ENCODE data around the gene UGT1A8.
"Not testable (repeated sequence)": the region's sequence is repeated elsewhere in the genome, so short reads cannot be mapped to it uniquely, and the experiment has no call there.

UGT1A8 gene

DNA sequence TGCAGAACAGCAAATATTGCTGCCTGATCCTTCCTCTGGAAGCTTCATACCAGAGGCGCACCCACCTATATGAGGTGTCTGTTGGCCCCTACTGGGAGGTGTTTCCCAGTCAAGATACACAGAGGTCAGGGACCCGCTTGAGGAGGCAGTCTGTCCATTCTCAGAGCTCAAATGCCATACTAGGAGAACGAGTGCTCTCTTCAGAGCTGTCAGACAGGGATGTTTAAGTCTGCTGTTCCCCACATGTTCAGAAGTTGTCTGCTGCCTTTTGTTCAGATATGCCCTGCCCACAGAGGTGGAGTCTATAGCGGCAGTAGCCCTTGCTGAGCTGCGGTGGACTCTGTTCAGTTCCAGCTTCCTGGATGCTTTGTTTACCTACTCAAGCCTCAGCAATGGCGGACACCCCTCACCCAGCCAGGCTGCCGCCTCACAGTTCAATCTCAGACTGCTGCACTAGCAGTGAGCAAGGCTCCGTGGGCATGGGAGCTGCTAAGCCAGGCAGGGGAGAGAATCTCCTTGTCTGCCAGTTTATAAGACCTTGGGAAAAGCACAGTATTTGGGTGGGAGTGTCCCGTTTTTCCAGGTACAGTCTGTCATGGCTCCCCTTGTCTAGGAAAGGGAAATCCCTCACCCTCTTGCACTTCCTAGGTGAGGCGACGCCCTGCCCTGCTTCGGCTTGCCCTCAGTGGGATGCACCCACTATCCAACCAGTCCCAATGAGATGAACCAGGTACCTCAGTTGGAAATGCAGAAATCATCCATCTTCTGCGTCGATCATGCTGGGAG, 119.6 kb downstream of the UGT1A8 start:
- DNase-seq: not testable (repeated sequence)

DNA sequence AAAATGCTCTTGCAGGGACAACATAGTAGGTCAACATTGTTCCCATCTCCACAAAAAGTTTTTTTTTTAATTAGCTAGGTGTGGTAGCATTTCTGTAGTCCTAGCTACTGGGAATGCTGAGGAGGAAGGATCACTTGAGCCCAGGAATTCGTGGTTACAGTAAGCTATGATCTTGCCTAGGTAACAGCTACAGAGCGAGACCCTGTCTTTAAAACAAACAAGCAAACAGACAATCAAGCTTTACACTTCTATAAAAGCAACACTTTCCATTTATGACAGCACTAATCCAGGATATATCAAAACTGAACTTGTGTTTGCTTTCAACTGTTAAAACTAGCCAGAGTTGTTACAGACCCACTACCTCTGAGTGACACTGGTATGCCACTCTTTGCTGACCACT, 123.4 kb downstream of the UGT1A8 start:
- no peak for DNase-seq

DNA sequence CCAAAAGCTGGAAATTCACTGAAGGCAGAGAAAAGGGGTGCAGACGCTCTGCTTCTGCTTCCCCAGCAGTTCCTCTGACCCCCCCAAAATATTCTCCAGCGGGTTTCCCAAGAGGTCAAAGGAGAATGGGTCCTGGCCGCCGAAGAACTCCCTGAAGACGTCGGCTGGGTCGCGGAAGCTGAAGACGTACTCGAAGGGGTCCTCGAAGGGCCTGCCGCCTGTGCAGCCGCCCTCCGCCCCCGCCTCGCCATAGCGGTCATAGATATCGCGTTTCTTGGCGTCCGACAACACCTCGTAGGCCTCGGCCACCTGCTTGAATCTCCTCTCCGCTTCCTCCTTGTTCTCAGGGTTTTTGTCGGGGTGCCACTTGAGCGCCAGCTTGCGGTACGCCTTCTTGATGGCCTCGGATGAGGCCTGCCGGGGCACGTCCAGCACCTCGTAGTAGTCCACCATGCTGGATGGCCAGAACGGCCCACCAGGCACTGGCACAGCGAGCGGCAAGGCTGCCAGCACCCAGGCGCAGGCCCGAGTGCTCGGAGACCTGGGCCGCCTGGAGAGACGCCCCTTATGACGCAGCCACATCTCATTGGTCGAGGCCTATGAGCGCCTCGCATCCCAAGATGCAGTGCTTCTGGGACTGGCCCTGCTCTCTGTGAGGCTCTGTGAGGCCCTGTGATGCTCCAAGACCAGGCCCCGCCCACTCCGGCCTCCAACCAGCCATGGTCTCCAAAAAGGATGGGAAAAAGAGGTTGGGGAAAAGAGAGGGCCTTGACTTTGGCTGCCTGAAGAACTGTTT, 126.2 kb downstream of the UGT1A8 start:
- DNase-seq: no peak

DNA sequence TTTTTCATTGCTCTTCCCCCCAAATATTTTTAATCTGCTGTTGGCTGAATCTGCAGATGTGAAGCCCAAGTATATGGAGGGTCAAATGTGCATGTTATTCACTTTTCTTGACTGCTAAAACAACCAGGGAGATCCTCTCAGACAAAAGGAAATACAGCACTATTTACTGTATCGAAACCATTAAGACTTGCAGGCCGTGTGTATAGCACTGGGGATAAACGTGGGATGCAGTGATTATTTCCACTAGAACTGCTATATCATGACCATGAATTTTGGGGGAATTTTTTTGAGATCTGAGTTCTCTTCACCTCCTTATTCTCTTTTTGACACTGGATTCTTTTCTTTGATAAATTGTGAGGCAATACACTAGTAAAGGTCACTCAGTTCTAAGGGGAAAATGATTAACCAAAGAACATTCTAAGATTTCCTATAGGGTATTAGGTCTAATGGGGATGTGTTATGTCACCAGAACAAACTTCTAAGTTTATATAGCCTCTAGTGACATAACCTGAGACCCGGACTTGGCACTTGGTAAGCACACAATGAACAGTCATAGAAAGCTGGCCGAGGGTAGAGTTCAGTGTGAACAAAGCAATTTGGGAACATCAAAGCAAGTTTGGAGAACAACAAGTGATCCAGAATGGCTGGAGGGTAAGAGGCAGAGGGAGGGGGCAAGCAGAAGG, 127.8 kb downstream of the UGT1A8 start:
- DNase-seq: no peak

DNA sequence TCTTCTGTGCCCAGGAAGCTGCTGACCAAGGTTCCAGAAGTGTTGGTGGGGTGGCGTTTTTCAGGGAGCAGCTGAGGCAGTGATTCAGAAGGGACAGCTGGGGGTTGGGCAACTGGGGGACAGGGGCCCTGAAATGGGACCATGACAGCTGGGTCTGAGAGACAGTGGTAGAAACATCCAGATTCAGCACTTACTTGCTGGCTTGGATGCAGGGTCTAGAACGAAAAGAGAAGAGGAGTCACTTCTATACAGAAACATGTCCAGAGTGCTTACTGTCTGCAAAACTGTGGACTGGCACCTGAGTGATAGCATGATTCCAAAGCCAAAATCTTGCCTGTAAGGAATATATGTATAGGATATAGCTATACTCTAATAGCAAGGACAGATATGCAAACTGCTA, 128.4 kb downstream of the UGT1A8 start:
- DNase-seq: not testable (repeated sequence)

DNA sequence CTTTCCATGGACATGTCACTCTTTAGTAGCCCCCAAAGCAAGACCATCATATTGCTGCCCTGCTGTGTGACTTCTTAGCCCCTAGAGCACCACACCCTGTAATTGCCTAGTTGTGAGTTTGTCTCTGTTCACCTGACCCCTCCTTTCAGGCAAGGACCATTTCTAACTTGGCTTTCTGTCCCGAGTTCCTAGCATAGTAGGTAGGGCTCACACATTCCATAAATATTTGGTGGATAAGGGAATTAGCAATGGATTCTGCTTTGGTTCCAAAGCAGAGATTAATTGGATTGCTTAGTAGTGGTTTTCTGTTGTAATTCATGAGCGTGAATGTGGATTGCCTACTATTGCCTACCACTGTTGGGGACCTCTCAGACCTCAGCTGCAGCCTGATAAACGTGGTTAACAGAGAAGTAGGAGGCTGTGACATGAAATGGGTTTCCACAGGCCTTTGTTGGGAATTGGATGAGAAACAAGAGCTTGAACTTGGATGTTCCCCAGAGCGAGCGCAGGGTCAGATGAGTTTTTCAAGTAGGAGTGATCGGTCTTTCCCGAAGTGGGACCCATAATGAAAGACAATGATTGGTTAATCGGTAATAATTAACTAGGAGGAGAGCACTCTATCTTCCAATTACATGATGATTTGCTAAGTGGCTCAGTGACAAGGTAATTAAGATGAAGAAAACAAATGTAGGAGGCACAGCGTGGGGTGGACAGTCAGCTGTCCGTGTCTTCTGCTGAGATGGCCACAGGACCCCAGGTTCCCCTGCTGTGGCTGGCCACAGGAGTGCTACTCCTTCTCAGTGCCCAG, 129.2 kb downstream of the UGT1A8 start:
- DNase-seq: no peak

DNA sequence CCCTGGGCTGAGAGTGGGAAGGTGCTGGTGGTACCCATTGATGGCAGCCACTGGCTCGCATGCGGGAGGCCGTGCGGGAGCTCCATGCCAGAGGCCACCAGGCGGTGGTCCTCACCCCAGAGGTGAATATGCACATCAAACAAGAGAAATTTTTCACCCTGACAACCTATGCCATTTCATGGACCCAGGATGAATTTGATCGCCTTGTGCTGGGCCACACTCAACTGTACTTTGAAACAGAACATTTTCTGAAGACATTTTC, 129.8 kb downstream of the UGT1A8 start:
- DNase-seq: no peak

DNA sequence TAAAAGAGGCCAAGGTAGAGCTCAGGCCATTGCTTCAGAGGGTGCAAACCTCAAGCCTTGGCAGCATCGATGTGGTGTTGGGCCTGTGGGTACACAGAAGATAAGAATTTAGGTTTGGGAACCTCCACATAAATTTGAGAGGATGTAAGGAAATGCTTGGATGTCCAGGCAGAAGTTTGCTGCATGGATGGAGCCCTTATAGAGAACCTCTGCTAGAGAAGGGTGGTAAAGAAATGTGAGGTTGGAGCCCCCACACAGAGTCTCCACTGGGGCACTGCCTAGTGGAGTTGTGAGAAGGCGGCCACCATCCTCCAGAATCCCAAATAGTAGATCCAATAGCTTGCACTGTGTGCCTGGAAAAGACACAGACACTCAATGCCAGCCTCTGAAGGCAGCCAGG, 133.3 kb downstream of the UGT1A8 start:
- not testable (repeated sequence) for DNase-seq

DNA sequence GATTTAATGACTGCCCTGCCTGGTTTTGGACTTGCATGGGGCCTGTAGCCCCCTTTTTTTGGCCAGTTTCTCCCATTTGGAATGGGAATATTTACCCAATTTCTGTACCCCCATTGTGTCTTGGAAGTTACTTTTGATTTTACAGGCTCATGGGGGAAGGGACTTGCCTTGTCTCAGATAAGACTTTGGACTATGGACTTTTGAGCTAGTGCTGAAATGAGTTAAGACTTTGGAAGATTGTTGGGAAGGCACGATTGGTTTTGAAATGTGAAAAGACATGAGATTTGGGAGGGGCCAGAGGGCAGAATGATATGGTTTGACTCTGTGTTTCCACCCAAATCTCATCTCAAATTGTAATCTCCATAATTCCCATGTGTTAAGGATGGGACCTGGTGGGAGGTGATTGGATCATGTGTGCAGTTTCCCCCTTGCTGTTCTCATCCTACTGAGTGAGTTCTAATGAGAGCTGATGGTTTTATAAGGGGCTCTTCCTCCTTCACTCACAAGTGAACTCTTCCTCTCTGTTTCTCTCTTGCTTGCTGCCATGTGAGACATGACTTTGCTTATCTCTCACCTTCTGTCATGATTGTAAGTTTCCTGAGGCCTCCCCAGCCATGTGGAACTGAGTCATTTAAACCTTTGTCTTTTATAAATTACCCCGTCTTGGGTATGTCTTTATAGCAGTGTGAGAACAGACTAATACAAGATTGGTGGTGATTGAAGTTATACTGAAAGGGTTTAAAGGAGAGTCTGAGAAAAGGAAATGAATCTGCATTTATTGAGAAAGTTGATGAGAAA, 134.0 kb downstream of the UGT1A8 start:
- not testable (repeated sequence) for DNase-seq

DNA sequence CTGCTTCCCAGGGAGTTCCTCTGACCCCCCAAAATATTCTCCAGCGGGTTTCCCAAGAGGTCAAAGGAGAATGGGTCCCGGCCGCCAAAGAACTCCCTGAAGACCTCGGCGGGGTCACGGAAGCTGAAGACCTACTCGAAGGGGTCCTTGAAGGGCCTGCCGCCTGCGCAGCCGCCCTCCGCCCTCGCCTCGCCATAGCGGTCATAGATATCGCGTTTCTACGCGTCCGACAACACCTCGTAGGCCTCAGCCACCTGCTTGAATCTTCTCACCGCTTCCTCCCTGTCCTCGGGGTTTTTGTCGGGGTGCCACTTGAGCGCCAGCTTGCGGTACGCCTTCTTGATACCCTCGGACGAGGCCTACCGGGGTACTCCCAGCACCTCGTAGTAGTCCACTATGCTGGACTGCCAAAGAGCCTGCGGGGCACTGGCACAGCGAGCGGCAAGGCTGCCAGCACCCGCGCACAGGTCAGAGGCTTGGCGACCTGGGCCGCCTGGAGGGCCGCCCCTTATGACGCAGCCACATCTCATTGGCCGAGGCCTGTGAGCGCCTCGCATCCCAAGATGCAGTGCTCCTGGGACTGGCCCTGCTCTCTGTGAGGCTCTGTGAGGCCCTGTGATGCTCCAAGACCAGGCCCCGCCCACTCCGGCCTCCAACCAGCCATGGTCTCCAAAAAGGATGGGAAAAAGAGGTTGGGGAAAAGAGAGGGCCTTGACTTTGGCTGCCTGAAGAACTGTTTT, 137.6 kb downstream of the UGT1A8 start:
- DNase-seq: no peak

DNA sequence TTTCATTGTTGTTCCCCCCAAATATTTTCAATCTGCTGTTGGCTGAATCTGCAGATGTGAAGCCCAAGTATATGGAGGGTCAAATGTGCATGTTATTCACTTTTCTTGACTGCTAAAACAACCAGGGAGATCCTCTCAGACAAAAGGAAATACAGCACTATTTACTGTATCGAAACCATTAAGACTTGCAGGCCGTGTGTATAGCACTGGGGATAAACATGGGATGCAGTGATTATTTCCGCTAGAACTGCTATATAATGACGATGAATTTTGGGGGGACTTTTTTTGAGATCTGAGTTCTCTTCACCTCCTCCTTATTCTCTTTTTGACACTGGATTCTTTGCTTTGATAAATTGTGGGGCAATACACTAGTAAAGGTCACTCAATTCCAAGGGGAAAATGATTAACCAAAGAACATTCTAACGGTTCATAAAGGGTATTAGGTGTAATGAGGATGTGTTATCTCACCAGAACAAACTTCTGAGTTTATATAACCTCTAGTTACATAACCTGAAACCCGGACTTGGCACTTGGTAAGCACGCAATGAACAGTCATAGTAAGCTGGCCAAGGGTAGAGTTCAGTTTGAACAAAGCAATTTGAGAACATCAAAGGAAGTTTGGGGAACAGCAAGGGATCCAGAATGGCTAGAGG, 139.1 kb downstream of the UGT1A8 start:
- no peak for DNase-seq

DNA sequence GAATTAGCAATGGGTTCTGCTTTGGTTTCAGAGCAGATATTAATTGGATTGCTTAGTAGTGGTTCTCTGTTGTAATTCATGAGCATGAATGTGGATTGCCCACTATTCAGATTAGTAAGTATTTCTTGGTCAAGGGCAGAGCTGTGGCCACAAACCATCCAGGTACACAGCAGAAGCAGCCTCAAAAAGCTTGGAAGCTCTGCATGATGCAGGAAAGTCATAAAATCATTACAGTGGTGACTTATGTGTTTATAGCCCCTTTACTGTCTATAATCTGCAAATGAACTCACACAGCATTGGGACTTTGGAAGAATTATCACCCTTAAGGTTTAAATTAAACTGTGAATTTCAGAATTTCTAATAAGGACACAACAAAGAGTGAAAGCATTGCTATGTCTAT, 140.7 kb downstream of the UGT1A8 start:
- DNase-seq: no peak

DNA sequence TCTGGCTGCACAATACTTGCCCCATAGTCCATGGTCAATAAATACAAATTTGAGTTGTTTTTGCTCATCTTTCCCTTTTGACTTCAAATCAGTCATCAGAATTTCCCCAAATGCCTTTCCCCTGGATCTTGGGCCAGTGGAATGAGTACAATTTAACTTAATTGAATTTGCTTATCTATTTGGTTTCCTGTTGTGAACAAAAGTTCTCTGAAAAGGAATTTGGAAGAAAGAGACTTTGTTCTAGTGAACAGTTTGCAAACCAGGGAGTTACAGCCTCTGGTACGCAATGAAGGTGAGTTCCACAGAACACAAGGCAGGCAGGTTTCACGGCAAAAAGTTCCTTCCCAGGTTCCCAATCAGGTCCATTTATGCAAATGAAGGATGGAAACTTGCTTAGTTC, 141.4 kb downstream of the UGT1A8 start:
- DNase-seq: no peak

DNA sequence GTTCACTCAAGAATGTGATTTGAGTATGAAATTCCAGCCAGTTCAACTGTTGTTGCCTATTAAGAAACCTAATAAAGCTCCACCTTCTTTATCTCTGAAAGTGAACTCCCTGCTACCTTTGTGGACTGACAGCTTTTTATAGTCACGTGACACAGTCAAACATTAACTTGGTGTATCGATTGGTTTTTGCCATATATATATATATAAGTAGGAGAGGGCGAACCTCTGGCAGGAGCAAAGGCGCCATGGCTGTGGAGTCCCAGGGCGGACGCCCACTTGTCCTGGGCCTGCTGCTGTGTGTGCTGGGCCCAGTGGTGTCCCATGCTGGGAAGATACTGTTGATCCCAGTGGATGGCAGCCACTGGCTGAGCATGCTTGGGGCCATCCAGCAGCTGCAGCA, 142.6 kb downstream of the UGT1A8 start, which contains the start of gene UGT1A1:
TSS of gene UGT1A1 (plus strand) at position 228 of the 400 bp plus-strand sequence. CDS start at position 246, 18 bp downstream.
- no peak for DNase-seq

DNA sequence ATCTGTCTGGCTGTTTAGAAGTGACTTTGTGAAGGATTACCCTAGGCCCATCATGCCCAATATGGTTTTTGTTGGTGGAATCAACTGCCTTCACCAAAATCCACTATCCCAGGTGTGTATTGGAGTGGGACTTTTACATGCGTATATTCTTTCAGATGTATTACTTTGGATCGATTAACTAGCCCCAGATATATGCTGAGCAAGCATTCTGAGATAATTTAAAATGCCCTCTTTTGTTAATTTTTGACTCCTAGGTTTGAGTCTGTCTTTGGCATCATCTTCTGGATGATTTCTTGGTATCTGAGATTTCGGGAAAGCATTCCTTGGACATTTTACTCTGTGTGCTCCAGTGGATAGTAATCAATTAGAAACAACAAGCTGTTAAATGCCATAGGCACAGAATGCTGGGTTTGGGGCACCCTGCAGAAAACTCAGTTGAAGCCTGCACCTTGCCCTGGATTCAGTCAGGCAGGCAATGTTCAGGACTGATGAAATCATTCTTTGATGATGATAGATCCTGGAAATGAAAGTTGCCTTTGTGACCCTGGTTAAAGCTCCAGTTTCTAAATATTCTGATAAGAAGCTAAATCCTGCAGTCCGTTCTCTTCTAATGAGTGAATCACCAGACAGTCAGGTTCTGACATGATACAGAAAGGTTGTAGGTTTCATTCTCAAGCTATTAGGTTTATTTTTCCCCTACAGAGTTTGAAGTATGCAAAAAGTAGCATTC, 143.8 kb downstream of the UGT1A8 start:
- DNase-seq: no peak

DNA sequence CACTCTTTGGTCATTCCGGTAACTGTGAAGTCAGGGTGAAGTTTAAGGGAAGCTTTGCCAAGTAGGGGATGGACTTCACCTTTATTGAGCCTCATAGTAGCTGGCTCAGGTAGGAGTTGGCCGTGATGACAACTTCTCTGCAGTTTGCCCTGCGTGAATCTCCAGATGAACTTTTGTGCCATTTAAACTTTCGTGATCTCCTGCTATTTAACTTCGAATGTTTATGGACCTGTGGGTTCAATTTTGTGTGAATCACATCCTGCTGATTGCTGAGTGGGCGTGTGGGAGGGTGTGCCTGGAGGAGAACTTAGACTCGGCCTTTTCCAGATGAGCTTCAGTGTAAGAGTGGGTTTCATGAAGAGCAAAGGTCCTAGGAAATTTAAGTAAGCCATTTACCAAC, 146.8 kb downstream of the UGT1A8 start:
- no peak for DNase-seq

DNA sequence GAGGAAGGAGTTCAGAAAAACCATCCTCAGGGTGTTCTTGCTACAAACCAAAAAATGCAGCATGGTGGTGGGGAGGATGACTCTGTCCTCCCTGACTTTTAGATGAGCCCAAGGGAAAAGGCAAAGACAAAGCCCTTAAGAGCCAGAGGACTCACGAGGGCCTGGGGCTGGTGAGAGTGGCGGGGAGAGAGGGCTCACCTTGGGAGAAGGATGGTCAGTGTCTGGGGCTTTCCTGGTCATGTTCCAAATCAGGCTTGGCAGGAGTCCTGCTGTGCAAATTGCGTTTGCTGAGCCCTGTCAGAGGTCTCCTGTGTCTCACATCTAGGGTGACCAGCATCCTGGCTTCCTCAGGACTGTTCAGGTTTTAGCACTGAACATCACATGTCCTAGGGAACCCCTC, 147.3 kb downstream of the UGT1A8 start:
- DNase-seq: no peak

DNA sequence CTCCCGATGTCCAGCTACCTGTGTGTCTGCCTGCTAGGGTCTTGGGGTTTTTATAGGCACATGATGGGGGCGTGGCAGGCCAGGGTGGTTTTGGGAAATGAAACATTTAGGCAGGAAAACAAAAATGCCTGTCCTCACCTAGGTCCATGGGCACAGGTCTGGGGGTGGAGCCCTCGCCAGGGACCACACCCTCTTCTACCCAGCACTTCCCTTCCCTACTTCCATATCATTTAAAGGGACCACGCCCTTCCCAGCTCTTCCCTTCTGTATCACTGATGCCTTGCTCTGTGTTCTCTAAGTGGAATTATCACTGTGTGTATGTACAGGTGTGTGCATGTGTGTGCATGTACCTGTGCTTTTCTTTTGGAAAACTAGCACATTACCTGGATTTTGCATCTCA, 149.0 kb downstream of the UGT1A8 start:
- no peak for DNase-seq

DNA sequence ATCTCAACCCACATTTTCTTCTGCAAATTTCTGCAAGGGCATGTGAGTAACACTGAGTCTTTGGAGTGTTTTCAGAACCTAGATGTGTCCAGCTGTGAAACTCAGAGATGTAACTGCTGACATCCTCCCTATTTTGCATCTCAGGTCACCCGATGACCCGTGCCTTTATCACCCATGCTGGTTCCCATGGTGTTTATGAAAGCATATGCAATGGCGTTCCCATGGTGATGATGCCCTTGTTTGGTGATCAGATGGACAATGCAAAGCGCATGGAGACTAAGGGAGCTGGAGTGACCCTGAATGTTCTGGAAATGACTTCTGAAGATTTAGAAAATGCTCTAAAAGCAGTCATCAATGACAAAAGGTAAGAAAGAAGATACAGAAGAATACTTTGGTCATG, 150.6 kb downstream of the UGT1A8 start:
- no peak for DNase-seq

DNA sequence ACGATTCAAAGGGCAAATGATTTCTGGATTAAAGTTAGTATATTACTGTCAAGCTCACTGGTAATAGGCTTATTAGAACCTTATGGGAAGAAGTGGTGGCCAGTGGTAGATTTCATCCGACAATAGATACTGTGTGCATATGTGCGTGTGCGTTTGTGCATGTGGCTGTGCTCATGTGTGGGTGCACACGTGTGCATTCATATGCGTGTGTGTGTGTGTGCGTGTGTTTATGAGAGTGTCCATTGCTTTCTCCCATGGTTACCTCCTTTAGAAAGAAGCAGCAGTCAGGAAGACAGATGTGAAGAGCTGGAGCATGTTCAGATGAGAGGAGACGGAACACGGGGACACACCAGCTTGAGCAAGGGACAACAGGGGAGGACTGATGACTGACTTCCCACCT, 151.8 kb downstream of the UGT1A8 start:
- DNase-seq: no peak

Data from activated gamma-delta T cell (primary cell).